ENCODE data around the gene INPP4B.

Gene INPP4B

GRCh38 chr4:142307857-142308256, 538.2 kb downstream of the INPP4B start:
- no peak overlapping the region for H3K4me3 Mint-ChIP-seq
- no peaks in the 10 kb centered on the region for H3K9me3 Mint-ChIP-seq
- peaks cover 10% of the 10 kb centered on the region for H3K4me1 Mint-ChIP-seq
- no peaks in the 10 kb centered on the region for H3K27me3 Mint-ChIP-seq
- DNase-seq: no peak
- H3K27ac Mint-ChIP-seq: no peak overlapping the region
- no peak for ATAC-seq

DNA sequence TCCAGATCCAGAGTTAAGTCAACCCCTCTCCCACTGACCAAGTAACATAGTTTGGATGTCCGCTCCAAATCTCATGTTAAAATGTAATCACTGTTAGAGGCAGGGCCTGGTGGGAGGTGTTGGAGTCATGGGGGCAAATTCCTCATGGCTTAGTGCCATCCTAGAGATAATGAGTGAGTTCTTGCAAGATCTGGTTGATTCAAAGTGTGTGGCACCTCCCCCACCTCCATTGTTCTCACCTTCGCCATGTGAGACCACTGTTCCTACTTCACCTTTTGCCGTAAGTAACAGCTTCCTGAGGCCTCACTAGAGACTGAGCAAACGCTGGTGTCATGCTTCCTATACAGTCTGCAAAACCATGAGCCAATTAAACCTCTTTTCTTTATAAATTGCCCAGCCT, 548.8 kb downstream of the INPP4B start:
- DNase-seq (no peak), ATAC-seq (no peak)
- no peaks in the 10 kb centered on the region for H3K27me3 Mint-ChIP-seq
- H3K4me3 Mint-ChIP-seq: no peak overlapping the region
- peaks cover 25% of the 10 kb centered on the region for H3K4me1 Mint-ChIP-seq
- H3K9me3 Mint-ChIP-seq: peaks cover 0 to 4% of the 10 kb centered on the region in 2 donors
- H3K27ac Mint-ChIP-seq: no peak overlapping the region

DNA sequence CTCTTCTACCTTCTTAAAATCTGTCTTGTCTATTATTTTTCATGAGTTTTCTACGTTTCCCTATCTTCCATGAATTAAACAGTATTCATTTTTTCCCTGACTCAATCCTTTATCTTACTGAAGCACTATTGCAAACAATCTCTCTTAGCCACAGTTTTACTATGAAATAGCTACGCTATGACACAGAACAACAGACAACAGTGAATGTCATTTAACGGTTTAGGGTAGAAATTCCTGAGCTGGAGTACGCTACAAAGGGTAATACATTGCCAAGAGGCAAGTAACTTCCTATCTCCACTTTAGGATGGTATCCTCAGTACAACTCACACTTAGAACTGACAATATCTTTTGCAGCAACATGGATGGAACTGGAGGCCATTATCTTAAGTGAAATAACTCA, 552.6 kb downstream of the INPP4B start:
- no peak for DNase-seq
- ATAC-seq: no peak
- Mint-ChIP-seq H3K4me3 (no peak overlapping the region), H3K9me3 (peaks cover 10 to 12% of the 10 kb centered on the region in 2 donors), H3K27ac (peak overlapping the region in 1 of 2 donors; percentile 75), H3K27me3 (no peaks in the 10 kb centered on the region), H3K4me1 (peaks cover 21% of the 10 kb centered on the region)

- Mint-ChIP-seq H3K4me3 (no peak overlapping the region), H3K27ac (no peak overlapping the region), H3K9me3 (peaks cover 10 to 12% of the 10 kb centered on the region in 2 donors), H3K27me3 (no peaks in the 10 kb centered on the region), H3K4me1 (peaks cover 22% of the 10 kb centered on the region)
- DNase-seq (no peak), ATAC-seq (no peak)
Measured at GRCh38 chr4:142292231-142292630, 553.9 kb downstream of the INPP4B start.

GRCh38 chr4:142291299-142292050, 554.6 kb downstream of the INPP4B start:
- no peak overlapping the region for H3K4me3 Mint-ChIP-seq
- H3K27me3 Mint-ChIP-seq: no peaks in the 10 kb centered on the region
- no peak for DNase-seq
- no peak for ATAC-seq
- peaks cover 10 to 12% of the 10 kb centered on the region in 2 donors for H3K9me3 Mint-ChIP-seq
- peaks cover 26% of the 10 kb centered on the region for H3K4me1 Mint-ChIP-seq
- H3K27ac Mint-ChIP-seq: no peak overlapping the region

GRCh38 chr4:142287371-142287770, 558.7 kb downstream of the INPP4B start:
- Mint-ChIP-seq H3K9me3 (peaks cover 6 to 12% of the 10 kb centered on the region in 2 donors), H3K27me3 (no peaks in the 10 kb centered on the region), H3K4me3 (no peak overlapping the region), H3K27ac (no peak overlapping the region), H3K4me1 (peaks cover 5% of the 10 kb centered on the region)
- ATAC-seq (no peak), DNase-seq (no peak)

GRCh38 chr4:142285222-142285583, 560.9 kb downstream of the INPP4B start:
- ATAC-seq (peak; percentile 82), DNase-seq (no peak)
- Mint-ChIP-seq H3K9me3 (peaks cover 6 to 9% of the 10 kb centered on the region in 2 donors), H3K4me3 (no peak overlapping the region), H3K27ac (no peak overlapping the region), H3K27me3 (no peaks in the 10 kb centered on the region), H3K4me1 (peaks cover 18% of the 10 kb centered on the region)

GRCh38 chr4:142284402-142285221, 561.5 kb downstream of the INPP4B start:
- Mint-ChIP-seq H3K27ac (no peak overlapping the region), H3K27me3 (no peaks in the 10 kb centered on the region), H3K4me1 (peaks cover 18% of the 10 kb centered on the region), H3K4me3 (no peak overlapping the region), H3K9me3 (peaks cover 3% of the 10 kb centered on the region in 2 donors)
- DNase-seq (no peak), ATAC-seq (peak; percentile 45)

GRCh38 chr4:142282870-142283431, 563.1 kb downstream of the INPP4B start:
- no peaks in the 10 kb centered on the region for H3K27me3 Mint-ChIP-seq
- no peak overlapping the region for H3K27ac Mint-ChIP-seq
- DNase-seq (no peak), ATAC-seq (no peak)
- H3K4me1 Mint-ChIP-seq: peaks cover 18% of the 10 kb centered on the region
- no peaks in the 10 kb centered on the region for H3K9me3 Mint-ChIP-seq
- no peak overlapping the region for H3K4me3 Mint-ChIP-seq

GRCh38 chr4:142281999-142282398, 564.1 kb downstream of the INPP4B start:
- no peaks in the 10 kb centered on the region for H3K27me3 Mint-ChIP-seq
- H3K4me3 Mint-ChIP-seq: no peak overlapping the region
- H3K4me1 Mint-ChIP-seq: peaks cover 15% of the 10 kb centered on the region
- DNase-seq (no peak), ATAC-seq (no peak)
- no peaks in the 10 kb centered on the region for H3K9me3 Mint-ChIP-seq
- no peak overlapping the region for H3K27ac Mint-ChIP-seq

DNA sequence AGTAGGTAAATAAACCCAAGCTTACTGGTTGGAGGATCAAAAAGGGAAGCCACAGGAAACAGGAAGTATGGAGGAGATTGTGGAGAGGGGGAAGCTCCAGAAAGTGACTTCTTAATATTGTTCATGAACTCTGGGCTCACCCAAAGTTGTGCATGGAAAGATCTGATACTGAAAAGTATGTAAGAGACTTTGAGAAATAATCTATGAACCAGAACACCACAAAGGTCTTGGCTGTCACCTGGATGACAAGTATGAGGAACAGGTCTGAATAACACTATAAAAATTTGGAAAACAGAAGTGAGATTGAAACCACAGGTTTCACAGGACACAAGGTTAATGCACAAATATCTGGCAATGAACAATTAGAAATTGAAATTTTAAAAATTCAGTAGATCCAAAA, 567.4 kb downstream of the INPP4B start:
- Mint-ChIP-seq H3K27ac (no peak overlapping the region), H3K4me3 (no peak overlapping the region), H3K9me3 (no peaks in the 10 kb centered on the region), H3K4me1 (peaks cover 31% of the 10 kb centered on the region), H3K27me3 (no peaks in the 10 kb centered on the region)
- ATAC-seq (no peak), DNase-seq (no peak)

GRCh38 chr4:142278171-142278570, 567.9 kb downstream of the INPP4B start:
- ATAC-seq: no peak
- no peak for DNase-seq

GRCh38 chr4:142274137-142274536, 572.0 kb downstream of the INPP4B start:
- no peak for DNase-seq
- Mint-ChIP-seq H3K4me1 (peaks cover 22% of the 10 kb centered on the region), H3K4me3 (no peak overlapping the region), H3K27me3 (no peaks in the 10 kb centered on the region), H3K27ac (no peak overlapping the region), H3K9me3 (no peaks in the 10 kb centered on the region)
- ATAC-seq: no peak

More at GRCh38 chr4:142278171-142278570, 567.9 kb downstream of the INPP4B start:
- Mint-ChIP-seq H3K4me3 (no peak overlapping the region), H3K4me1 (peaks cover 31% of the 10 kb centered on the region), H3K9me3 (no peaks in the 10 kb centered on the region), H3K27ac (no peak overlapping the region), H3K27me3 (no peaks in the 10 kb centered on the region)

GRCh38 chr4:142272452-142272851, 573.6 kb downstream of the INPP4B start:
- H3K27ac Mint-ChIP-seq: no peak overlapping the region
- H3K27me3 Mint-ChIP-seq: no peaks in the 10 kb centered on the region
- DNase-seq (no peak), ATAC-seq (no peak)
- H3K4me1 Mint-ChIP-seq: peaks cover 30% of the 10 kb centered on the region
- no peaks in the 10 kb centered on the region for H3K9me3 Mint-ChIP-seq
- no peak overlapping the region for H3K4me3 Mint-ChIP-seq

- Mint-ChIP-seq H3K9me3 (no peaks in the 10 kb centered on the region), H3K4me1 (peaks cover 30% of the 10 kb centered on the region), H3K27ac (no peak overlapping the region)
Measured at GRCh38 chr4:142271832-142272231, 574.3 kb downstream of the INPP4B start.

GRCh38 chr4:142267101-142267500, 579.0 kb downstream of the INPP4B start:
- H3K27me3 Mint-ChIP-seq: no peaks in the 10 kb centered on the region
- no peaks in the 10 kb centered on the region for H3K9me3 Mint-ChIP-seq
- ATAC-seq (no peak), DNase-seq (no peak)
- peaks cover 52% of the 10 kb centered on the region for H3K4me1 Mint-ChIP-seq
- H3K4me3 Mint-ChIP-seq: no peak overlapping the region
- no peak overlapping the region for H3K27ac Mint-ChIP-seq

More at GRCh38 chr4:142271832-142272231, 574.3 kb downstream of the INPP4B start:
- DNase-seq: no peak
- no peak overlapping the region for H3K4me3 Mint-ChIP-seq
- no peak for ATAC-seq
- no peaks in the 10 kb centered on the region for H3K27me3 Mint-ChIP-seq
